Activated T-cell treated with anti-CD3 and anti-CD28 coated beads, Interleukin-2, amount 50 U/mL, for 24 hours (primary cell): ENCODE data around the gene YWHAG.
"Not testable (repeated sequence)": the region's sequence is repeated elsewhere in the genome, so short reads cannot be mapped to it uniquely, and the experiment has no call there.

Experiments used
- DNase-seq: peaks from one replicate; pipeline ENCODE4 v3.0.0-alpha.2; 2020
- H3K27ac Mint-ChIP-seq: 2 replicates; pipeline ENCODE4 v1.8.0; 2020; ENCODE audit warnings: mild to moderate bottlenecking, mixed read lengths
- H3K27me3 Mint-ChIP-seq: 2 replicates; pipeline ENCODE4 v1.8.0; 2020; ENCODE audit warnings: mixed read lengths
- H3K36me3 Mint-ChIP-seq: 2 replicates; pipeline ENCODE4 v1.8.0; 2020; ENCODE audit warnings: low read depth, mixed read lengths
- H3K4me1 Mint-ChIP-seq: 2 replicates; pipeline ENCODE4 v1.8.0; 2020; ENCODE audit warnings: low read depth, mixed read lengths
- H3K4me3 Mint-ChIP-seq: 2 replicates; pipeline ENCODE4 v1.8.0; 2020; ENCODE audit warnings: mild to moderate bottlenecking, moderate library complexity, mixed read lengths
- H3K9me3 Mint-ChIP-seq: 2 replicates; pipeline ENCODE4 v1.8.0; 2020; ENCODE audit warnings: mixed read lengths

The YWHAG gene

DNA sequence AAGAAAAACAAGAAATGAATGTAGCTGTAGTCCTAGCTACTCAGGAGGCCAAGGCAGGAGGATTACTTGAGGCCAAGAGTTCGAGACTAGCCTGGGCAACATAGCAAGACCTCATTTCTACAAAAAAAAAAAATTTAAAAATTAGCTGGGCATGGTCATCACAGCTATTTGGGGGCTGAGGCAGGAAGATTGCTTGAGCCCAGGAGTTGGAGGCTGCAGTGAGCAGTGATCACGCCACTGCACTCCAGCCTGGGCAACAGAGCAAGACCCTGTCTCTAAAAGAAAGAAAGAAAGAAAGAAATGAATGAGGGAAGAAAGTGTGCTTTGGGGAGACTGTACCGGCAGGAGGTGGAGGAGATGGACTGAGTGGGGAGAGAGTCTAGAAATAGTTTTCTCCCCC lies 5.0 kb upstream of the YWHAG start:
- not testable (repeated sequence) for H3K36me3 Mint-ChIP-seq, DNase-seq, H3K4me3 Mint-ChIP-seq, H3K27me3 Mint-ChIP-seq, H3K27ac Mint-ChIP-seq, H3K9me3 Mint-ChIP-seq
- peaks cover 20% of the 10 kb centered on the region for H3K4me1 Mint-ChIP-seq

DNA sequence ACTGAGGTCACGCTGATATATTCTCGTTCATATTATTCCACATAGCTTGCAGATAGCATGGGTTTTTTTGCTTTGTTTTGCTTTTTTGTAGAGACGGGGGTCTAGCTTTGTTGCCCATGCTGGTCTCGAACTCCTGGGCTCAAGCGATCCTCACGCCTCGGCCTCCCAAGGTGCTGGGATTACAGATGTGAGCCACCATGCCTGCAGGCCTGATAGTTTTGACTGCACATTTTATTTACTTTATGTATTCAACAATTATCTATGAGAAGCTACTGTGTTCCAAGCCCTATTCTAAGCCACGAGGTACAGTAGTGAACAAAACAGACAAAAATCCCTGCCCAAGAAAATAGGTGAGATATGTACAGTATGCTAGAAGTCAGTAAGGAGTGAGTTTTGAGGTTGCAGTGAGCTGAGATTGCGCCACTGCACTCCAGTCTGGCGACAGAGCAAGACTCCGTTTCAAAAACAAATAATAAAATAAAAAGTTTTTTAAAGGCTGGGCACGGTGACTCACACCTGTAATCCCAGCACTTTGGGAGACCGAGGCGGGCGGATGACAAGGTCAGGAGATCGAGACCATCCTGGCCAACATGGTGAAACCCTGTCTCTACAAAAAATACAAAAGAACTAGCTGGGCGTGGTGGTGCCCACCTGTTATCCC lies 1.3 kb upstream of the YWHAG start:
- Mint-ChIP-seq H3K4me3 (peak overlapping the region; percentile 89), H3K4me1 (peaks cover 45% of the 10 kb centered on the region), H3K27me3 (no peaks in the 10 kb centered on the region), H3K9me3 (no peaks in the 10 kb centered on the region), H3K27ac (peak overlapping the region; percentile 98), H3K36me3 (peaks cover 33% of the 10 kb centered on the region)
- DNase-seq: no peak

DNA sequence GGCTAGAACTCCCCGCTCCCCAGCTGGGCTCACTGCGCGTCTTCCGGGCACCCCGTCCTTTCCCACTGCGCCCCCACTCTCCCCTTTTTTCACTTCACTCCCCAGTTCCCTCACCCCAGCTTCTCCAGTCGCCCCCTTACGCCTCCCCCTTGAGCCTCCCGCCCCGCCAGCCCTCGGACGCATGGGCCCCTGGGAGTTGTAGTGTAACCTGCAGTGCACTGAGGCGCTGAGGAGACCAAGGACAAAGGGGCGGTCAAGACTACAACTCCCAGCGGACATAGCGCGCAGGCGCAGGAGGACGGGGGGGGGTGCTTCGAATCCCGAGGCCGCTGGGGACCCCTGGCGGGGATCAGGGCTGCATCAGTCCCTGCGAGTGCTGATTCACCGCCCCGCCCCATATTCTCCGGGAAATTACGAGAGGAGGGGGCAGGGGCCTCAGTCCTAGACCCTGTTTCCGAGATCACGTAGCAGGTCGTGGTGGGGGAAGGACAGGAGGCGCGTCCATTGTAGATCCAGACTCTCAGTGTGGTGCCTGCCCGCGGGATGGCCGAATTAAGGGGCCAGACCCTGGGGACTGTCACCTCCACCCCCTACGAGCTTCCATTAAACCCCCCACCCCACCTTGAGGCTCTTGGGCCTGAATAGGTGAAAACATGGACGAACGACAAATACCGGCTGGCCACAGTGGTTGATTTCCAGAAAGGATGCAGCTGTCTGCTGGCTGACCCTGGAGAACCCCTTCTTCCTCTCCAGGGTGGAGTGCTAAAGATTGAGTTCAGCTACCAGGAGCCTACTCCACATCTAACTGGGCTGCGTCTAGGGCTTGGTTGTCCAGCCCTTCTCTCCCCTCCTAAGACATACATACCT lies 553 bp upstream of the YWHAG start:
- Mint-ChIP-seq H3K27me3 (no peaks in the 10 kb centered on the region), H3K27ac (peak overlapping the region; percentile 98), H3K4me1 (peaks cover 47% of the 10 kb centered on the region), H3K36me3 (peaks cover 40% of the 10 kb centered on the region), H3K4me3 (peak overlapping the region; percentile 89), H3K9me3 (no peaks in the 10 kb centered on the region)
- DNase-seq: peak; percentile 94

DNA sequence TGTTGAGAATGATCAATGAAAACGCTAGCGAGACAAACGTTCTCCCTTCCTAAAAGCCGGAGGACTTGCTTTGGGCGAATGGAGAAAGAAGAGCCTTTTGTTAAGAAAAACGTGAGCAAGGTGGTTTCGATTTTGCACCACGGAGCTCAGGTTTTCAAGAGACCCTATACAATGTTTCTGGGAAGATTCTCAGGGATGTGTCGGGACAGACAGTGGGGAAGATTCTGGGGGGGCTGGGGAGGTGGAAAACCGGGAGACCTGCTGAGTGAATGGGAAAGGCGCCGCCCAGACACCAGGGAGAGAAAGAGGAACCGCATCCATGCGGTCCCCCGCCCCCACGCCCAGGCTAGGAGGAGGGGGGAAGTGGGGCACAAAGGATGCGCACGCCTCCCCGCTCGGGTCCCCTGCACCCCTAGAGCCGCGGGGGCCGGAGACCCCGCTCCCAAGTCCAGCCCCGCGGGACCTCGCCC lies 745 bp downstream of the YWHAG start:
- Mint-ChIP-seq H3K4me3 (peak overlapping the region; percentile 89), H3K4me1 (peaks cover 48% of the 10 kb centered on the region), H3K27me3 (no peaks in the 10 kb centered on the region), H3K27ac (peak overlapping the region; percentile 97), H3K9me3 (no peaks in the 10 kb centered on the region), H3K36me3 (peaks cover 51% of the 10 kb centered on the region)
- peak; percentile 78 for DNase-seq

DNA sequence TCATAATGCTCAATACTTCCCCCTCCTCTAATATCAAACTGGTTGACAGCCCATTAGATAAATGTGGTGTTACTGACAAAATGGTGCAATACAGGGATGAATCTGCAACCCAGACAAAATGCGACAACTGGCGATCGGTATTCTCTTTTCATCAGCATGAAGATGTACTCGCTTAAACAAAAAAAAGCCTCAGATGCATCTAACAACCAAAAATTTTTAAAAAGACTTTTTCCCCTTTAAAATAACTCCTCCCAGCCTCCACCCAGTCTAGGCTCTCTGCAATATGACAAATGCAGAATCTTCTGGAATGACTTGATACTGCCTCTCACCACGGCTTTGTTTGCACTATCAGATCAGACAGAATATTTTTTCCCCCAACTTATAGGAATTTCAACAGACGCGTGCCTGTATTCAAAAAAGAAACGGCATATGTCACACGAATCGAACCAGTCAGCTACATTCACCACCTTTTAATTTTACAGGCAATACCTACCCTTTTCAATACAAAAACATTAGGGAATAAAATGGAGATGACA lies 1.2 kb downstream of the YWHAG start:
- no peak for DNase-seq
- H3K4me3 Mint-ChIP-seq: peak overlapping the region; percentile 89
- peak overlapping the region; percentile 97 for H3K27ac Mint-ChIP-seq
- H3K4me1 Mint-ChIP-seq: peaks cover 51% of the 10 kb centered on the region
- no peaks in the 10 kb centered on the region for H3K9me3 Mint-ChIP-seq
- no peaks in the 10 kb centered on the region for H3K27me3 Mint-ChIP-seq
- H3K36me3 Mint-ChIP-seq: peaks cover 54% of the 10 kb centered on the region

DNA sequence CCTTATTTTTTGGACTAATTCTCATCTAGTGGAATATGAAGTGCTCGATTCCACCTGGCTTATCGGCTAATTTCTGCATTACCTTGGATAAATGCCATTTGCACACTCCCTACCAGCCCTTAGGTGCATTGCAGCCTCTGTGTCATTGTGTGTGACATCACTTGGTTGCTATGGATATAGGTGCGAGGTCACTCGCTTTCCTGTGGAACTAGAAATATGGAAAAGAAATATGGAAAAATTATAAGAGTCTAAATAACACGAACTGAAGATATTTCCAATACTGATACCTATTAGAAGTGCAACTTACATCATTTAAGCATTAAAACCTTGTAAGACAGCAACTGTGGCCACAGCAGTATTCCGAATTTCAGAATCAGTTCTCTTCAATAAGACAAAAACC lies 2.0 kb downstream of the YWHAG start:
- no peak for DNase-seq
- Mint-ChIP-seq H3K4me3 (peak overlapping the region; percentile 89), H3K4me1 (peaks cover 58% of the 10 kb centered on the region), H3K9me3 (no peaks in the 10 kb centered on the region), H3K27ac (peak overlapping the region; percentile 97), H3K36me3 (peaks cover 61% of the 10 kb centered on the region), H3K27me3 (no peaks in the 10 kb centered on the region)

DNA sequence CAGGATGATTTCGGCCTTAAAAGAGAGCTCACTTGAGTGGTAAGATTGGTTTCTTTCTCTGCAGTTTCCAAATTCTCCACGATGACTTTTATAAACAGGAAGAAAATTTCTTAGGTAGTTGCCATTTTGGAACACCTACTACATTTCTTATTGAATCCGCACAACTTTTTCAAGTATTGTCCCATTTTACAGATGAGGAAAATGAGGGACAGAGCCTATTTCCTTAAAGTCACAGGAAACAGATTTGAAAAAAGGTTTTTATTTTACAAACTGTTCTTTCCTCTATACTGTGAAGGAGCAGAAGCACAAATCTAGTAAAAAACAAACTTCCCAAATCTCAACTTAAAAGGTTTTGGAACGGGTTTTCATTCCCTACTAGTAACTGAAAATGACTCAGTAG lies 2.7 kb downstream of the YWHAG start:
- Mint-ChIP-seq H3K4me1 (peaks cover 65% of the 10 kb centered on the region), H3K27ac (peak overlapping the region; percentile 26), H3K27me3 (no peaks in the 10 kb centered on the region), H3K9me3 (no peaks in the 10 kb centered on the region), H3K36me3 (peaks cover 69% of the 10 kb centered on the region), H3K4me3 (peak overlapping the region; percentile 89)
- DNase-seq: no peak

DNA sequence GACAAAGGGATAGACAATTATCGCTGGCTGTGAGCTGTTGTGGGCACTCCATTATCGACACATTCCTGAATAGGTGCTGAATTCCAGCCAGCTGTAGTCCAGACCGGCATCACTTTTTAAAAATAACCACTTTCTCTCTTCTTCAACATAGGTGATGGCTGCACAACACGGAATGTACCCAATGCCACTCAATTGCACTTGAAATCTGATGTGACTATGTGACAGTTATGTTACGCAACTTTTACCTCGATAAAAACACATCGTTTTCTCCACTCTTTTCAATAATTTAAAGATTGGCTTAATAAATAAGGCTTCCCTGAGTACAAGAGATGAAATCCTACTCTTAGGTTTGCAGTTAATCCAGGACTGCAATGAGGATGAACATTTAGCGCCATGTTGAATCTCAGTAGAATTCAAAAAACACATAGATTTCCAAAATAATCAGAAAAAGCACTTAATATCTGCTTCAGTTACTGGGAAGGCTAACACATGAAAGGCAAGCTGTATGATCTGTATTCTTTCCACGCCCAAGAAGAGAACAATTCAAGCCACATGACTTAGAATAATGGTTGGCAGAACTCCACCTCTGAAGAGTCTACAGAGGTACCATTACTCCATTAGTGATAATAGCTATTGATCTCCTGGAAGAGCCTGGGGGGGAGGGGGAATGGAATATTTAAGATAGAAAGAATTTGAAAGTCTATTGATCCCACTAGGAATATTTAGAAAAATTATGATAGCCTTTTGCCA lies 3.6 kb downstream of the YWHAG start:
- no peak for DNase-seq
- Mint-ChIP-seq H3K4me1 (peaks cover 73% of the 10 kb centered on the region), H3K27me3 (no peaks in the 10 kb centered on the region), H3K9me3 (no peaks in the 10 kb centered on the region), H3K36me3 (peaks cover 78% of the 10 kb centered on the region), H3K27ac (peak overlapping the region; percentile 53), H3K4me3 (peak overlapping the region; percentile 89)

DNA sequence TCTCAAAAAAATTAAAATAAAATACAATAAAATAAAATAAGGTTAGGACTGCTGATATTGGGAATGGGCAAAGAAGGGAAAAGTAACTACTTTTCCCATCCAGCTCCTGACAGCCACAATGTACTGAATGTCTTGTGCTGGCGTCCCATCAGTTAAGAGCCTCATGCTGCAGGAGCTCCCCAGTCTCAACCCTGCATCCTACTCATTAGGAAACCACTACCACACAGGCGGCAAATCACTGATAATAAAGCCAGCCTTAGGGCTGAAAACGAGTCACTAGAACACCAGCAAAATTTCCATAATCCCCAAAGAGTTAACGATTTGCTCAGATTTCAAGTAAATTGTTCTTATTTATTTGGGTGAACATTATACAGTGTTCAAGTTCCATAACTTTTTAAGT lies 4.3 kb downstream of the YWHAG start:
- no peak overlapping the region for H3K4me3 Mint-ChIP-seq
- H3K9me3 Mint-ChIP-seq: no peaks in the 10 kb centered on the region
- DNase-seq: no peak
- H3K27me3 Mint-ChIP-seq: no peaks in the 10 kb centered on the region
- H3K27ac Mint-ChIP-seq: peak overlapping the region; percentile 30
- H3K36me3 Mint-ChIP-seq: peaks cover 85% of the 10 kb centered on the region
- peaks cover 73% of the 10 kb centered on the region for H3K4me1 Mint-ChIP-seq

DNA sequence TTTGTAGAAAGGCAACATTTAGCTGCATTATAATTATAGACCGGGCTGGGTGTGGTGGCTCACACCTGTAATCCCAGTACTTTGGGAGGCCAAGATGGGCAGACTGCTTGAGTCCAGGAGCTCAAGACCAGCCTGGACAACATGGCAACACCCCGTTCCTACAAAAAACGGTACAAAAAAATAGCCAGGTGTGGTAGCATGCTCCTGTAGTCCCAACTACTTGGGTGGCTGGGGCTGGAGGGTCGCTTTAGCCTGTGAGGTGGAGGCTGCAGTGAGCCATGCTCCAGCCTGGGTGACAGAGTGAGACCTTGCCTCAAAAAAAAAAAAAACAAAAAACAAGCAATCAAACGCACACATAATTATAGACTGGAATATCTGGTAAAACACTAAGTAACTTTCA lies 5.0 kb downstream of the YWHAG start:
- Mint-ChIP-seq H3K9me3 (no peaks in the 10 kb centered on the region), H3K4me3 (no peak overlapping the region), H3K36me3 (peaks cover 92% of the 10 kb centered on the region), H3K27me3 (no peaks in the 10 kb centered on the region), H3K4me1 (peaks cover 75% of the 10 kb centered on the region), H3K27ac (no peak overlapping the region)
- no peak for DNase-seq

DNA sequence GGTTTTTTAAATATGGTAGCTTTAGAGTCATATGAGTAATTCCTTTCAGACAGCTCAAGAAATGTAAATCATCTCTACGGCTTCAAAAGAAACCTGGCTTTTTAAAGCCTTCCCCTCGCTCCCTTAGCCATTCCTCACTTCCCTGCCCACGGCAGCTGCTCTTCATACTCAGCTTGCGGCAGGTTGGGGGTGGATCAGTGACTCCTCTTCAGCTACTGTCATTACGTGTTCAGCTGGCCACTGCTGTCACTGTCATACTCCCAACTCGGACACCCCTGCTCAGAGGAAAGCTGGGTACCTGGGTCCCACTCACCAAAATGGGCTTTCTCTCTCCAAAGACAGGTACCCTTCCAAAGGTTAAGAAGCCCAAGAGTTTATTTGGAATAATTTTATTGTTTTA lies 6.6 kb downstream of the YWHAG start:
- Mint-ChIP-seq H3K9me3 (no peaks in the 10 kb centered on the region), H3K4me3 (no peak overlapping the region), H3K36me3 (peaks cover 95% of the 10 kb centered on the region), H3K27ac (peak overlapping the region; percentile 55), H3K4me1 (peaks cover 80% of the 10 kb centered on the region), H3K27me3 (no peaks in the 10 kb centered on the region)
- DNase-seq: no peak

DNA sequence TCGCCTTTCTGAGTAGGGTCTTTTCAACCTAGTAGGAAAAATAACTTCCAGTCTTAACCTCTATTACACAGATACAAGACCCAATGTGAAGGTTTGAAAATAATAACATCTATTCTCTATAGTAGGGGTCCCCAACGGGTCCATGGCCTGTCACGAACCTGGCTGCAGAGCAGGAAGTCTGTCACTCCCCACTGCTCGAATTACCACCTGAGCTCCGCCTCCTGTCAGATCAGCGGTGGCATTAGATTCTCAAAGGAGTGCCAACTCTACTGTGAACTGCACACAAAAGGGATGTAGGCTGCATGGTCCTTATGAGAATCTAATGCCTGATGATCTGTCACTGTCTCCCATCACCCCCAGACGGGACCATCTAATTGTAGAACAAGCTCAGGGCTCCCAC lies 7.4 kb downstream of the YWHAG start:
- Mint-ChIP-seq H3K4me3 (no peak overlapping the region), H3K9me3 (no peaks in the 10 kb centered on the region), H3K27ac (peak overlapping the region; percentile 60), H3K27me3 (no peaks in the 10 kb centered on the region), H3K4me1 (peaks cover 80% of the 10 kb centered on the region), H3K36me3 (peaks cover 95% of the 10 kb centered on the region)
- DNase-seq: no peak

DNA sequence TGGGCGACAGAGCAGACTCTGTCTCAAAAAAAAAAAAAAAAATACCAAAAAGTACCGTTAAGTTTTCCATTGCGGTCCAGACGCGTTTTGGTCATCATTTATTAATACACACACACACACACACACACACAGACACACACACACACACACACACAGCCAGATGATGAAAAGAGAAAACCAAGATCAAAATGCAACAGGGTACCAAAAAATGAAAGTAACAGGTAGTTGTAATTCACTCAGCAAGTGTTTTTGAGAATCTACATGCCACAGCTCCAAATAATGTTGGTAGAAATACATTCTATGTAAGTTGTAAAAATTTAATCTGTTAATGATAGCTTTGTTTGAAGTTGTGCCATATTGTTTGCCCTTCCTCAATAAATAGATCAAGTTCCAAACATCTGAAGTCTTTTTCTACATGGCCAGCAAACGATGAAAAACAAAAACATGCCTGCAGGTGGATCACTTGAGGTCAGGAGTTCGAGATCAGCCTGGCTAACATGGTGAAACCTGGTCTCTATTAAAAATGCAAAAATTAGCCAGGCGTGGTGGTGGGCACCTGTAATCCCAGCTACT lies 9.4 kb downstream of the YWHAG start:
- DNase-seq: no peak
- peaks cover 92% of the 10 kb centered on the region for H3K36me3 Mint-ChIP-seq
- peak overlapping the region; percentile 37 for H3K27ac Mint-ChIP-seq
- H3K4me1 Mint-ChIP-seq: peaks cover 71% of the 10 kb centered on the region
- H3K4me3 Mint-ChIP-seq: no peak overlapping the region
- no peaks in the 10 kb centered on the region for H3K27me3 Mint-ChIP-seq
- H3K9me3 Mint-ChIP-seq: no peaks in the 10 kb centered on the region

DNA sequence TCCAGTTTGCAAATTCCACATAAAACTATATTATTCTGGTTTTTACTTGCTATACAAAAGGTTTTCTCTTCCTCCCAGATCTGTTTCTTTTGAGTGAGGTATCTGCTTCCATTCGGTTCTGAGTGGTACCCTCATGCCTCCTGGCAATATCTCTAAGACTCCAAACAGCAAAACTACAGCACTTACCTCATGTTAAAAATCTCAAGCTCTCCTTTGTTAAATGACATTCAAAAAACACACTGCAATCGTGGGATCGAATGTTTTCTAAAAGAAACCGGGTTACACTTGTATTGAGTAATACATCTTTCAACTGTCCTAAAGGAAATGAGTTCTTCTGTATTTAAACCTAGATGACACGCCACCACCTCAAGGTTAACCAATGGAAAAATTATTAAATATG lies 11.1 kb downstream of the YWHAG start:
- H3K36me3 Mint-ChIP-seq: peaks cover 96% of the 10 kb centered on the region
- H3K4me3 Mint-ChIP-seq: no peak overlapping the region
- no peaks in the 10 kb centered on the region for H3K9me3 Mint-ChIP-seq
- DNase-seq: no peak
- no peaks in the 10 kb centered on the region for H3K27me3 Mint-ChIP-seq
- H3K4me1 Mint-ChIP-seq: peaks cover 78% of the 10 kb centered on the region
- peak overlapping the region; percentile 59 for H3K27ac Mint-ChIP-seq
